Gastroesophageal sphincter (tissue), 4 donors: ENCODE results near the gene SV2C. TPM values are rescaled to one million over a fixed set of nuclear protein-coding genes. Genes with fewer than 3 reads are reported as not detected.
"Not testable (repeated sequence)": the region's sequence is repeated elsewhere in the genome, so short reads cannot be mapped to it uniquely, and the experiment has no call there.

Source experiments
- ATAC-seq: fragments of 150-250 bp; one replicate; pipeline ENCODE4 v1.9.1; 2016; ENCODE audit warnings: mild to moderate bottlenecking, moderate library complexity
- H3K27ac ChIP-seq, 4 donors: fragments of 200-600 bp; sonication (generic) in 3 of 4; 1 replicate in 3 of 4; 2 replicates in 1 of 4; pipeline ENCODE4 v1.5.1; 2016 to 2019
- H3K27me3 ChIP-seq: fragments of 200-600 bp; sonication (generic); one replicate; pipeline ENCODE4 v1.5.1; 2019
- H3K36me3 ChIP-seq, 2 donors: fragments of 200-600 bp; sonication (generic); one replicate each; pipeline ENCODE4 v1.5.1; 2019; ENCODE audit warnings: control low read depth in 1 of 2
- H3K4me1 ChIP-seq, 3 donors: fragments of 200-600 bp; sonication (generic); 1 replicate in 2 of 3; 2 replicates in 1 of 3; pipeline ENCODE4 v1.5.1; 2016 to 2019; ENCODE audit warnings: control low read depth in 2 of 3
- H3K4me3 ChIP-seq, 2 donors: fragments of 200-600 bp; sonication (generic); one replicate each; pipeline ENCODE4 v1.5.1; 2019; ENCODE audit warnings: mild to moderate bottlenecking in 1 of 2, moderate library complexity in 1 of 2
- H3K9me3 ChIP-seq, 3 donors: fragments of 200-600 bp; sonication (generic); one replicate each; pipeline ENCODE4 v1.5.1; 2017 to 2019; ENCODE audit warnings: control low read depth in 2 of 3
- EP300 ChIP-seq: sonication (generic); formaldehyde crosslinking; IDR thresholded peaks from one replicate; pipeline ENCODE4 v1.6.1; 2017; ENCODE audit warnings: antibody characterized with exemption, mild to moderate bottlenecking
- POLR2A ChIP-seq, 2 donors: fragments of 450-650 bp; IDR thresholded peaks; one replicate each; pipeline ENCODE4 v1.6.1; 2017; ENCODE audit warnings: antibody characterized with exemption in 2 of 2, mild to moderate bottlenecking in 2 of 2, moderate library complexity in 1 of 2
- POLR2AphosphoS5 ChIP-seq: sonication (generic); formaldehyde crosslinking; IDR thresholded peaks from one replicate; pipeline ENCODE4 v1.6.1; 2017; ENCODE audit warnings: antibody characterized with exemption
- WGBS, 2 donors: methylation state at CpG; one replicate each; pipeline ENCODE4 v1.1.5; 2018; ENCODE audit warnings: low coverage in 1 of 2; 5-methylcytosine and 5-hydroxymethylcytosine counted together
- total RNA-seq, 4 donors: library from RNA; depleted of rRNA; stranded (reverse); fragments of >200 nt; gene quantifications; one replicate each; pipeline ENCODE4 v1.1.0, GENCODE V29; 2016
- TF ChIP-seq, protein P1 (sequence below), 4 experiments: fragments of 200-600 bp in 2 of 4; fragments of 450-650 bp in 2 of 4; sonication (generic) in 1 of 4; IDR thresholded peaks; one replicate each; pipeline ENCODE4 v1.5.1; 2017 to 2019; ENCODE audit warnings: antibody characterized with exemption in 4 of 4, mild to moderate bottlenecking in 2 of 4, moderate library complexity in 2 of 4

The SV2C gene
- total RNA-seq, 4 donors from 2014 or later: 0.16 to 0.67 (median 0.39) TPM

- no peaks in the 10 kb centered on the region for H3K9me3 ChIP-seq
- 21 to 32% methylated on average over 6 to 7 of the region's 7 CpGs for WGBS, 2 donors
- H3K27me3 ChIP-seq: peaks cover 90% of the 10 kb centered on the region
- no peak overlapping the region for H3K27ac ChIP-seq
- peaks cover 0 to 34% (median 6%) of the 10 kb centered on the region in 3 donors for H3K4me1 ChIP-seq
- no peak overlapping the region for H3K4me3 ChIP-seq
- ATAC-seq: no peak
- TF ChIP-seq POLR2AphosphoS5 (no peak), POLR2A (IDR thresholded peaks at IDR 0.05) (no peak), EP300 (no peak)
- TF ChIP-seq, protein P1, sequence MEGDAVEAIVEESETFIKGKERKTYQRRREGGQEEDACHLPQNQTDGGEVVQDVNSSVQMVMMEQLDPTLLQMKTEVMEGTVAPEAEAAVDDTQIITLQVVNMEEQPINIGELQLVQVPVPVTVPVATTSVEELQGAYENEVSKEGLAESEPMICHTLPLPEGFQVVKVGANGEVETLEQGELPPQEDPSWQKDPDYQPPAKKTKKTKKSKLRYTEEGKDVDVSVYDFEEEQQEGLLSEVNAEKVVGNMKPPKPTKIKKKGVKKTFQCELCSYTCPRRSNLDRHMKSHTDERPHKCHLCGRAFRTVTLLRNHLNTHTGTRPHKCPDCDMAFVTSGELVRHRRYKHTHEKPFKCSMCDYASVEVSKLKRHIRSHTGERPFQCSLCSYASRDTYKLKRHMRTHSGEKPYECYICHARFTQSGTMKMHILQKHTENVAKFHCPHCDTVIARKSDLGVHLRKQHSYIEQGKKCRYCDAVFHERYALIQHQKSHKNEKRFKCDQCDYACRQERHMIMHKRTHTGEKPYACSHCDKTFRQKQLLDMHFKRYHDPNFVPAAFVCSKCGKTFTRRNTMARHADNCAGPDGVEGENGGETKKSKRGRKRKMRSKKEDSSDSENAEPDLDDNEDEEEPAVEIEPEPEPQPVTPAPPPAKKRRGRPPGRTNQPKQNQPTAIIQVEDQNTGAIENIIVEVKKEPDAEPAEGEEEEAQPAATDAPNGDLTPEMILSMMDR (IDR thresholded peaks at IDR 0.05): no peak
- H3K36me3 ChIP-seq: no peaks in the 10 kb centered on the region
Observed at GRCh38 chr5:76085243-76085579, 2.0 kb downstream of the SV2C start.

DNA sequence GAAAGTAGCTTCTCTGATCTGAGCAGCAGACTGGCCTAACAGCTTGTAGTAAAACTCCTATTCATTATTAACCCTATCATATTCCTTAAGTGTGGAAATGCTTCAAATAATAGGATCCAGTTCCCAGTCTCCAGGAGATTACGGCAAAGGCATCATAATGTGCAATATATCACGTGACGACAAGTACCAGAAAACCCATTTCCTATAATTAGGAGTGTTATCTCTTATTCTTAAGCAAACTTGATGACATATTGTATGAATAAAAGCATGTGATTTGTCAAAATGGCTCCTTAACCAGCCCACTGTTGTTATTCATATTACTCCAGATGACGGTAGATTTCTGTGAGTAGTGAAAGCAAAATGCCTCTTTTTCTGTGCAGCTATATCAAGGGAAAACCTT, 2.9 kb downstream of the SV2C start:
- Histone ChIP-seq H3K36me3 (no peaks in the 10 kb centered on the region), H3K4me1 (peaks cover 0 to 34% (median 6%) of the 10 kb centered on the region in 3 donors), H3K27ac (no peak overlapping the region), H3K27me3 (peaks cover 84% of the 10 kb centered on the region), H3K9me3 (no peaks in the 10 kb centered on the region), H3K4me3 (no peak overlapping the region)
- 51 to 58% methylated on average over 4 of the region's 4 CpGs for WGBS, 2 donors
- TF ChIP-seq, protein P1 (IDR thresholded peaks at IDR 0.05): no peak
- TF ChIP-seq POLR2A (IDR thresholded peaks at IDR 0.05) (no peak), POLR2AphosphoS5 (no peak)
- ATAC-seq: no peak

- 86 to 100% methylated on average over 2 of the region's 2 CpGs for WGBS, 2 donors
Observed at GRCh38 chr5:76089156-76089555, 6.0 kb downstream of the SV2C start.

GRCh38 chr5:76091351-76091750, 8.2 kb downstream of the SV2C start:
- 20 to 40% methylated on average over 1 of the region's 1 CpG for WGBS, 2 donors
- no peak for TF ChIP-seq POLR2A (IDR thresholded peaks at IDR 0.05)
- TF ChIP-seq EP300: no peak
- TF ChIP-seq, protein P1 (IDR thresholded peaks at IDR 0.05): no peak
- no peak for TF ChIP-seq POLR2AphosphoS5
- Histone ChIP-seq H3K9me3 (no peaks in the 10 kb centered on the region), H3K4me1 (no peaks in the 10 kb centered on the region), H3K27ac (no peak overlapping the region), H3K27me3 (peaks cover 33% of the 10 kb centered on the region), H3K36me3 (no peaks in the 10 kb centered on the region), H3K4me3 (no peak overlapping the region)
- no peak for ATAC-seq

More at GRCh38 chr5:76089156-76089555, 6.0 kb downstream of the SV2C start:
- H3K4me3 ChIP-seq, H3K36me3 ChIP-seq, H3K9me3 ChIP-seq, ATAC-seq, H3K27ac ChIP-seq: not testable (repeated sequence)
- peaks cover 0 to 11% (median 0%) of the 10 kb centered on the region in 3 donors for H3K4me1 ChIP-seq
- peaks cover 55% of the 10 kb centered on the region for H3K27me3 ChIP-seq

GRCh38 chr5:76099286-76099702, 16.1 kb downstream of the SV2C start:
- H3K36me3 ChIP-seq: no peaks in the 10 kb centered on the region
- H3K27ac ChIP-seq: no peak overlapping the region
- no peaks in the 10 kb centered on the region for H3K4me1 ChIP-seq
- no peaks in the 10 kb centered on the region for H3K9me3 ChIP-seq
- H3K4me3 ChIP-seq: no peak overlapping the region
- no peak for TF ChIP-seq POLR2A (IDR thresholded peaks at IDR 0.05)
- TF ChIP-seq POLR2AphosphoS5: no peak
- TF ChIP-seq, protein P1 (IDR thresholded peaks at IDR 0.05): no peak
- TF ChIP-seq EP300: no peak
- 29 to 53% methylated on average over 1 to 2 of the region's 2 CpGs for WGBS, 2 donors
- no peak for ATAC-seq
- no peaks in the 10 kb centered on the region for H3K27me3 ChIP-seq
